ENCODE results near the gene MLYCD. TPM values are rescaled to one million over a fixed set of nuclear protein-coding genes. Genes with fewer than 3 reads are reported as not detected.

The MLYCD gene
- total RNA-seq, 1 donor = 5.1 TPM

DNA sequence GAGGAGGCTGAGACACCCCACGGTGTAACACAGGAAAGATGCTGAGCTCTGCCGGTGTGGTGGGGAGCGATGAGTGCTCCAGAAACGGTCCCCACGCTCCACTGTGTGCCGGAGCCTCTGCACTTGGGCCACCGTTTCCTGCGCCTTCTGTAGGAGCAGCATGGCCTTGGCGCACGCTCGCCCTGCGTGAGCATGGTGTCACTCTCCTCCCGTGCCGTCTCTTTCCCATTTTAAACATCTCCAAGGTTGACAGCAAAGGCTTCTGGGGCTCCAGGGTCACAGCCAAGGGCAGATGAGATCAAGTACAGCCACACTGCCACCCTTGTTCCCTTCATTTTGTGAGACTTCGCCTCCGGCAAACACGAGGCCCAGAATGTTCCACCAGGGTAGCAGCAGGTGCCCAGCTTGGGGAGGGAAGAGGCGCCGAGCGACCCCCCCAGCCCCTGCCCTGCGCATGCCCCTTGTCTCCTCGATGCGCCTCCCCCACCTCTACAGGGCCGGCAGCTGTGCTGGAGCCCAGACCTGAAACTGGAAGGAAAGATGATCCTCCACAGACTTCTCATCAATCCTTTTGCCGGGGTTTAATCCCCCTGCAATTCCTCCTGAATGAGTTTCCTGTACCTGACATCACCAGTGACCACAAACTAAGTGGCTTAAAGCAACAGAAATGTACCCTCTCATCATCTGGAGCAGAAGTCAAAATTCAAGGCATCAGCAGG lies 34.2 kb downstream of the MLYCD start:
- Histone ChIP-seq H3K4me2 (ENCODE audit: insufficient read depth, low read length) (peak overlapping the region; percentile 60), H2AFZ (ENCODE audit: low read length) (no peak overlapping the region), H3K79me2 (ENCODE audit: insufficient read depth, low read length) (no peaks in the 10 kb centered on the region), H3K9me3 (ENCODE audit: low read depth, low read length) (no peaks in the 10 kb centered on the region), H3K4me1 (ENCODE audit: insufficient read depth, low read length) (peaks cover 22% of the 10 kb centered on the region), H4K20me1 (ENCODE audit: insufficient read depth, low read length) (peaks cover 4% of the 10 kb centered on the region), H3K27ac (ENCODE audit: low read depth, low read length) (no peak overlapping the region), H3K27me3 (ENCODE audit: insufficient read depth, low read length) (no peaks in the 10 kb centered on the region), H3K36me3 (ENCODE audit: insufficient read depth, low read length) (no peaks in the 10 kb centered on the region), H3K4me3 (ENCODE audit: insufficient read depth, low read length) (no peak overlapping the region)
- TF ChIP-seq, protein P1, sequence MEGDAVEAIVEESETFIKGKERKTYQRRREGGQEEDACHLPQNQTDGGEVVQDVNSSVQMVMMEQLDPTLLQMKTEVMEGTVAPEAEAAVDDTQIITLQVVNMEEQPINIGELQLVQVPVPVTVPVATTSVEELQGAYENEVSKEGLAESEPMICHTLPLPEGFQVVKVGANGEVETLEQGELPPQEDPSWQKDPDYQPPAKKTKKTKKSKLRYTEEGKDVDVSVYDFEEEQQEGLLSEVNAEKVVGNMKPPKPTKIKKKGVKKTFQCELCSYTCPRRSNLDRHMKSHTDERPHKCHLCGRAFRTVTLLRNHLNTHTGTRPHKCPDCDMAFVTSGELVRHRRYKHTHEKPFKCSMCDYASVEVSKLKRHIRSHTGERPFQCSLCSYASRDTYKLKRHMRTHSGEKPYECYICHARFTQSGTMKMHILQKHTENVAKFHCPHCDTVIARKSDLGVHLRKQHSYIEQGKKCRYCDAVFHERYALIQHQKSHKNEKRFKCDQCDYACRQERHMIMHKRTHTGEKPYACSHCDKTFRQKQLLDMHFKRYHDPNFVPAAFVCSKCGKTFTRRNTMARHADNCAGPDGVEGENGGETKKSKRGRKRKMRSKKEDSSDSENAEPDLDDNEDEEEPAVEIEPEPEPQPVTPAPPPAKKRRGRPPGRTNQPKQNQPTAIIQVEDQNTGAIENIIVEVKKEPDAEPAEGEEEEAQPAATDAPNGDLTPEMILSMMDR (IDR thresholded peaks at IDR 0.05; ENCODE audit: extremely low read depth, low read depth, low read length) = no peak
- peak; percentile 94 for DNase-seq (ENCODE audit: insufficient read length, low spot score, missing footprints)

DNA sequence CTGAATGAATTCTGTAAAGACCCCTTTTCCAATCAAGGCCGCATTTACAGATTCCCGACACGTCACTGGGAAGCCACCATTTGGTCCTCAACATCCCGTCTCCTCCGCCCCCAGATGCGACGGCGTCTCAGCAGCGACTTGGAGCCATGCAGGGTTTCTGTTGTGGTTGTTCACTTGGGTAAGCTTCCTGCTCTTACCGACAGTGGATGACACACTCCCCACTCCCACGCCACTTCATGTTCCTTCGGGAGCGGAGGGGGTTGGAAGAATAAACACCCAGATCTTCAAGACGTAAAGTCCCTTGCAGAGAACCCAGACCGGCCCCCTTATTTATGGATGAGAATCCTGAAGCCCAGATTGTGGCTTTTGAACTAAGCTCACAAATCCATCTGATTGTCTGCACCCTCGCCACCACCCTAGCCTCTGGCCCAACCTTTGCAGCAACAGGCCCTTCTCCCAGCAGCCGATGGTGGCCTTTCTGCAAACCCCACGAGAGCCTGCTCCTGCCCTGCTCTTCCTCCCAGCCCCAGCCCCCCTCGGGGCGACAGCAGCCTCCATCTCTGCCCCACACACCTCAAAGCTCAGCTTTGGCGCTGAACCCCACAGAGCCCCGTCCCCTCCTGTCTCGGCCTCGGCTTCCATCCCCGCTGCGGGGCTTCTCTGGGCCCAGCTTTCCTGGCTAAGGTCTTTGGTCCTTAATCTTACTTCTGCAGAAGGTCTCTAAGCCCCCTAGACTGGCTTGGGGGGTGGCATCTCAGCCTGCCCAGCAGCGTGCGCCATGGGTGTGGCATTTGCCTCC lies 35.2 kb downstream of the MLYCD start:
- Histone ChIP-seq H4K20me1 (ENCODE audit: insufficient read depth, low read length) (no peaks in the 10 kb centered on the region), H3K9me3 (ENCODE audit: low read depth, low read length) (no peaks in the 10 kb centered on the region), H3K4me3 (ENCODE audit: insufficient read depth, low read length) (peak overlapping the region; percentile 36), H3K27ac (ENCODE audit: low read depth, low read length) (peak overlapping the region; percentile 9), H3K27me3 (ENCODE audit: insufficient read depth, low read length) (no peaks in the 10 kb centered on the region), H2AFZ (ENCODE audit: low read length) (peak overlapping the region; percentile 38), H3K36me3 (ENCODE audit: insufficient read depth, low read length) (no peaks in the 10 kb centered on the region), H3K79me2 (ENCODE audit: insufficient read depth, low read length) (no peaks in the 10 kb centered on the region), H3K4me2 (ENCODE audit: insufficient read depth, low read length) (peak overlapping the region; percentile 60), H3K4me1 (ENCODE audit: insufficient read depth, low read length) (peaks cover 15% of the 10 kb centered on the region)
- TF ChIP-seq, protein P1 (IDR thresholded peaks at IDR 0.05; ENCODE audit: extremely low read depth, low read depth, low read length) = no peak
- peak; percentile 96 for DNase-seq (ENCODE audit: insufficient read length, low spot score, missing footprints)

DNA sequence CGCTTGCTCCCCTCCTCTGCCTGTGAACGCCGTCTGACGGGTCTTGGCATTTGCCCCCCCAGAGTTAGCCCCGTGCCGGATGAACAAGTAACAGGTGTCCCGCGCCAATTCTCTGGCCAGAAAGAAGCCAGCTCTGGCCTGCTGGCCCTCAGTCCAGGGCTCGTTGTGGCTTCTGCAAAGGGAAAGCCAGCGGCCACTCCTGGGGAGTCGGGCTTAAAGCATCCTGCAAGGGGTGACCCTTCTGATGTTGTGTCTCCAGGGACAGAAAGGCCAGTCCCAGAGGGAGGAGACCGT lies 35.7 kb downstream of the MLYCD start:
- Histone ChIP-seq H3K36me3 (ENCODE audit: insufficient read depth, low read length) (no peaks in the 10 kb centered on the region), H3K4me2 (ENCODE audit: insufficient read depth, low read length) (no peak overlapping the region)
- TF ChIP-seq, protein P1 (IDR thresholded peaks at IDR 0.05; ENCODE audit: extremely low read depth, low read depth, low read length) = no peak

More for the DNA sequence above, 35.7 kb downstream of the MLYCD start:
- no peaks in the 10 kb centered on the region for H3K9me3 ChIP-seq (ENCODE audit: low read depth, low read length)
- DNase-seq (ENCODE audit: insufficient read length, low spot score, missing footprints) = no peak
- peaks cover 15% of the 10 kb centered on the region for H3K4me1 ChIP-seq (ENCODE audit: insufficient read depth, low read length)
- no peak overlapping the region for H2AFZ ChIP-seq (ENCODE audit: low read length)
- no peaks in the 10 kb centered on the region for H4K20me1 ChIP-seq (ENCODE audit: insufficient read depth, low read length)
- no peaks in the 10 kb centered on the region for H3K79me2 ChIP-seq (ENCODE audit: insufficient read depth, low read length)
- no peak overlapping the region for H3K4me3 ChIP-seq (ENCODE audit: insufficient read depth, low read length)
- H3K27me3 ChIP-seq (ENCODE audit: insufficient read depth, low read length) = no peaks in the 10 kb centered on the region
- H3K27ac ChIP-seq (ENCODE audit: low read depth, low read length) = no peak overlapping the region
